T-cell (primary cell): ENCODE results near the gene PLEKHG5. TPM values are rescaled to one million over a fixed set of nuclear protein-coding genes. Genes with fewer than 3 reads are reported as not detected.

Experiments used
- ATAC-seq, 4 experiments: fragments of 200-7000 bp in 3 of 4; fragments of 150-1000 bp in 1 of 4; cut with Tn5 transposase; replicated peaks in 1 of 4; 1 replicate in 3 of 4; 2 replicates in 1 of 4; pipeline ENCODE4 v1.10.0; 2021; ENCODE audit warnings: moderate library complexity in 3 of 4, mild to moderate bottlenecking in 2 of 4, moderate number of reproducible peaks in 1 of 4
- CTCF ChIA-PET, 2 donors: fragments of 300-600 bp; sonication (Branson Sonifier 250); formaldehyde crosslinking; loops; one replicate each; lab custom pipeline; 2022; ENCODE audit warnings: antibody characterized with exemption in 2 of 2; lab: Charles Lee
- POLR2A ChIA-PET, 2 donors: fragments of 300-600 bp; sonication (Branson Sonifier 250); formaldehyde crosslinking; loops; one replicate each; lab custom pipeline; 2022; ENCODE audit warnings: antibody characterized with exemption in 2 of 2; lab: Charles Lee
- DNase-seq, 35 experiments: peaks; one replicate each; pipeline versions ENCODE4 v3.0.0 to v3.0.0-alpha.2; 2013 to 2023
- H3K27ac ChIP-seq: one replicate; pipeline ENCODE4 v1.5.1; 2013; ENCODE audit warnings: low read length
- H3K27me3 ChIP-seq, 2 experiments: replicated peaks in 1 of 2; 1 replicate in 1 of 2; 2 replicates in 1 of 2; pipeline versions ENCODE4 v1.6.1 to v1.7.0; 2013; ENCODE audit warnings: low read length in 1 of 2, mixed read lengths in 1 of 2; ENCODE audit not compliant: control insufficient read depth in 2 of 2, insufficient read depth in 2 of 2; ENCODE audit errors: extremely low read depth in 1 of 2
- H3K36me3 ChIP-seq, 2 donors: 1 replicate in 1 of 2; 2 replicates in 1 of 2; pipeline versions ENCODE4 v1.6.1 to v1.7.0; 2013; ENCODE audit warnings: low read length in 1 of 2; ENCODE audit not compliant: control insufficient read depth in 2 of 2, insufficient read depth in 1 of 2; ENCODE audit errors: extremely low read depth in 1 of 2
- H3K4me1 ChIP-seq, 2 experiments: 1 replicate in 1 of 2; 2 replicates in 1 of 2; pipeline versions ENCODE4 v1.6.1 to v1.7.0; 2013; ENCODE audit warnings: low read length in 2 of 2, mixed read lengths in 1 of 2; ENCODE audit not compliant: insufficient read depth in 2 of 2, control insufficient read depth in 1 of 2; ENCODE audit errors: extremely low read depth in 1 of 2
- H3K4me3 ChIP-seq, 2 donors: 1 replicate in 1 of 2; 2 replicates in 1 of 2; pipeline versions ENCODE4 v1.5.1 to v1.7.0; 2013; ENCODE audit warnings: mild to moderate bottlenecking in 2 of 2, low read length in 1 of 2, moderate library complexity in 1 of 2; ENCODE audit not compliant: control insufficient read depth in 1 of 2; ENCODE audit errors: extremely low read depth in 1 of 2
- H3K9me3 ChIP-seq: 2 replicates; pipeline ENCODE4 v1.7.0; 2013
- H3K27ac Mint-ChIP-seq, 2 donors: one replicate each; pipeline ENCODE4 v1.8.0; 2020 to 2021; ENCODE audit warnings: mild to moderate bottlenecking in 2 of 2, mixed read lengths in 2 of 2
- H3K27me3 Mint-ChIP-seq, 2 donors: one replicate each; pipeline ENCODE4 v1.8.0; 2021 to 2022; ENCODE audit warnings: mixed read lengths in 2 of 2
- H3K36me3 Mint-ChIP-seq: one replicate; pipeline ENCODE4 v1.8.0; 2021; ENCODE audit warnings: mixed read lengths
- H3K4me1 Mint-ChIP-seq, 3 donors: one replicate each; pipeline ENCODE4 v1.8.0; 2020 to 2022; ENCODE audit warnings: mixed read lengths in 3 of 3, mild to moderate bottlenecking in 1 of 3
- H3K4me3 Mint-ChIP-seq, 3 donors: one replicate each; pipeline ENCODE4 v1.8.0; 2020 to 2022; ENCODE audit warnings: mild to moderate bottlenecking in 3 of 3, mixed read lengths in 3 of 3, moderate library complexity in 3 of 3
- H3K9me3 Mint-ChIP-seq, 3 donors: one replicate each; pipeline ENCODE4 v1.8.0; 2020 to 2022; ENCODE audit warnings: mixed read lengths in 3 of 3
- WGBS: methylation state at CpG from one replicate; pipeline ENCODE4 v1.1.5; 2013; ENCODE audit warnings: missing lambda C conversion rate; ENCODE audit not compliant: insufficient coverage; 5-methylcytosine and 5-hydroxymethylcytosine counted together
- total RNA-seq, 35 experiments: library from RNA in 6 of 35; stranded (reverse) in 6 of 35; fragments of 120-200 nt in 1 of 35; gene quantifications; one replicate each; pipeline versions ENCODE4 v1.2.1 to v1.2.4 and lab custom pipeline; 2013 to 2026

PLEKHG5 gene
- total RNA-seq, 5 donors from 2014 or later (not counting 1 experiment from before 2014, with no cell fraction given): 7.1 to 18.2 (median 8.4) TPM

- peak overlapping the region; percentile 92 to 97 for H3K27ac Mint-ChIP-seq
- Histone ChIP-seq H3K4me1 (peaks cover 31 to 65% of the 10 kb centered on the region in 2 experiments), H3K27me3 (peaks cover 0 to 12% of the 10 kb centered on the region in 2 experiments), H3K4me3 (peak overlapping the region; percentile 87 to 90), H3K9me3 (no peaks in the 10 kb centered on the region), H3K27ac (peak overlapping the region; percentile 93), H3K36me3 (peaks cover 9 to 30% of the 10 kb centered on the region in 2 donors)
- H3K4me3 Mint-ChIP-seq: peak overlapping the region; percentile 91 to 97 (median 92)
- DNase-seq (peak in 31 of 35 experiments; percentile 28 to 64 (median 48)), ATAC-seq (peak; percentile 48 to 59 (median 58))
- peaks cover 35 to 50% (median 41%) of the 10 kb centered on the region in 3 donors for H3K4me1 Mint-ChIP-seq
- peaks cover 28% of the 10 kb centered on the region for H3K36me3 Mint-ChIP-seq
- POLR2A ChIA-PET: interaction anchor here in 1 of 2 donors (0.7 kb wide), 1 partner anchor 217 kb away, joined by 3 read pairs; no protein-coding TSS in a partner anchor
- CTCF ChIA-PET: interaction anchor here (1.0 to 1.3 kb wide), 2 partner anchors 25 to 26 kb away, joined by 3 read pairs; no protein-coding TSS in a partner anchor
- 4% methylated on average over 15 of the region's 21 CpGs for WGBS
- H3K9me3 Mint-ChIP-seq: no peaks in the 10 kb centered on the region
- no peaks in the 10 kb centered on the region for H3K27me3 Mint-ChIP-seq
Observed at GRCh38 chr1:6465461-6466005, 25.9 kb downstream of the PLEKHG5 start.

DNA sequence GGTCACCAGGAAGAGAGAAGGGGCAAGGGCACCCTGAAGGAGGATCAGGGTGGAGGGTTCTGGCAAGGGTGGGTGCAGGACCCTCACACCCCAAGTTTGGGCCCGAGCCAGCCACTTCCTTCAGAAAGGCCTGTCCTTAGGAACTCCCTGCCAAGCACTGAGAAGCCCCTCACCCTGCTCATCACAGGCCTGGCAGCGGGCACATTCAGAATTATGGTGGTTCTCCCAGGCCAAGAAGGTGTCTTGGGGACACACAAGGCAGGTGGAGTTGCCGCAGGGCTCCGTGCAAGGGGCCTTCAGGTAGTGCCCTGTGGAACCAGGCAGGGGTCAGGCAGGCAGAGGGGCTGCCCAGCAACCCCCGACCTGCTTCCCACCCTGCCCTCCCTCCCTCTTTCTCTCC, 26.6 kb downstream of the PLEKHG5 start:
- DNase-seq (no peak), ATAC-seq (no peak)
- Mint-ChIP-seq H3K4me1 (peaks cover 40 to 55% (median 45%) of the 10 kb centered on the region in 3 donors), H3K27ac (peak overlapping the region; percentile 92 to 97), H3K36me3 (peaks cover 30% of the 10 kb centered on the region), H3K9me3 (no peaks in the 10 kb centered on the region), H3K27me3 (no peaks in the 10 kb centered on the region), H3K4me3 (peak overlapping the region; percentile 91 to 97 (median 92))
- CTCF ChIA-PET: interaction anchor here in 1 of 2 donors (0.6 to 1.0 kb wide), 2 partner anchors 17 to 22 kb away, joined by 3 to 4 read pairs; no protein-coding TSS in a partner anchor
- Histone ChIP-seq H3K4me1 (peaks cover 31 to 71% of the 10 kb centered on the region in 2 experiments), H3K36me3 (peaks cover 9 to 30% of the 10 kb centered on the region in 2 donors), H3K27me3 (peaks cover 0 to 13% of the 10 kb centered on the region in 2 experiments), H3K27ac (peak overlapping the region; percentile 93), H3K4me3 (peak overlapping the region; percentile 87 to 90), H3K9me3 (no peaks in the 10 kb centered on the region)
- POLR2A ChIA-PET: no interaction called here
- WGBS: 33% methylated on average over 5 of the region's 5 CpGs

DNA sequence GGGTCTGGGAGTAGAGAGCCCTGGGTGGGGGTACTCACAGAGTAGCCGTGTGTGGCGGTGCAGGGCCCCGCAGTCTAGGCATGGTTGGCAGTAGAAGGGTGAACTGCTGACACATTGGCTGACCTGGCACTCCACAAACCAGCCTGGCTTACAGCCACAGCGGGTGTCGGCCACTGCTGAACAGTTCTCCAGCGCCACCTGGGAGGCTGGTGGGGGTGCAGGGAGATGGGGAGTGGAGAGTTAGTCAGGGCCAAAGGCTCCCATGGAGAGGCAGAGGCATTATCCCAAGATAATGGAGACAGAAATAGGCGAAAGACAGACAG, 27.0 kb downstream of the PLEKHG5 start:
- 46% methylated on average over 7 of the region's 7 CpGs for WGBS
- Histone ChIP-seq H3K4me1 (peaks cover 33 to 76% of the 10 kb centered on the region in 2 experiments), H3K36me3 (peaks cover 9 to 30% of the 10 kb centered on the region in 2 donors), H3K27ac (peak overlapping the region; percentile 93), H3K4me3 (peak overlapping the region; percentile 87 to 90), H3K27me3 (peaks cover 0 to 12% of the 10 kb centered on the region in 2 experiments), H3K9me3 (no peaks in the 10 kb centered on the region)
- ATAC-seq (no peak), DNase-seq (peak in 5 of 35 experiments; percentile 34 to 64 (median 54))
- Mint-ChIP-seq H3K27ac (peak overlapping the region; percentile 92 to 97), H3K4me3 (peak overlapping the region; percentile 91 to 97 (median 92)), H3K9me3 (no peaks in the 10 kb centered on the region), H3K27me3 (no peaks in the 10 kb centered on the region), H3K36me3 (peaks cover 30% of the 10 kb centered on the region), H3K4me1 (peaks cover 43 to 58% (median 48%) of the 10 kb centered on the region in 3 donors)
- CTCF ChIA-PET: interaction anchor here (0.6 to 1.1 kb wide), 3 partner anchors 17 to 22 kb away, joined by 3 to 4 read pairs (median 3); no protein-coding TSS in a partner anchor
- POLR2A ChIA-PET: no interaction called here

- no peak overlapping the region for H3K4me3 ChIP-seq
Observed at GRCh38 chr1:6463120-6463412, 28.4 kb downstream of the PLEKHG5 start.

GRCh38 chr1:6462412-6463119, 28.9 kb downstream of the PLEKHG5 start:
- POLR2A ChIA-PET: interaction anchor here in 1 of 2 donors (0.7 kb wide), 1 partner anchor 190 kb away, joined by 5 read pairs; no protein-coding TSS in a partner anchor
- peaks cover 0 to under 1% of the 10 kb centered on the region in 2 donors for H3K27me3 Mint-ChIP-seq
- peak overlapping the region; percentile 99 for H3K27ac ChIP-seq
- no peaks in the 10 kb centered on the region for H3K9me3 Mint-ChIP-seq
- H3K4me1 Mint-ChIP-seq: peaks cover 48 to 61% (median 52%) of the 10 kb centered on the region in 3 donors
- H3K4me3 ChIP-seq: no peak overlapping the region
- 81% methylated on average over 5 of the region's 13 CpGs for WGBS
- peaks cover 30% of the 10 kb centered on the region for H3K36me3 Mint-ChIP-seq
- peaks cover 37 to 81% of the 10 kb centered on the region in 2 experiments for H3K4me1 ChIP-seq
- ATAC-seq: no peak
- H3K27ac Mint-ChIP-seq: peak overlapping the region; percentile 94 to 97
- H3K27me3 ChIP-seq: peaks cover 0 to 11% of the 10 kb centered on the region in 2 experiments
- H3K36me3 ChIP-seq: peaks cover 9 to 30% of the 10 kb centered on the region in 2 donors
- DNase-seq: no peak
- CTCF ChIA-PET: interaction anchor here in 1 of 2 donors (0.6 to 1.3 kb wide), 2 partner anchors 8 to 69 kb away, joined by 3 read pairs; partner anchors contain the start of gene ACOT7
- H3K4me3 Mint-ChIP-seq: peak overlapping the region; percentile 51 to 92 (median 64)
- no peaks in the 10 kb centered on the region for H3K9me3 ChIP-seq

More at GRCh38 chr1:6463120-6463412, 28.4 kb downstream of the PLEKHG5 start:
- CTCF ChIA-PET: interaction anchor here (1.1 to 1.3 kb wide), 2 partner anchors 9 to 23 kb away, joined by 3 read pairs; no protein-coding TSS in a partner anchor
- Mint-ChIP-seq H3K36me3 (peaks cover 30% of the 10 kb centered on the region), H3K27ac (peak overlapping the region; percentile 94 to 97), H3K9me3 (no peaks in the 10 kb centered on the region), H3K4me3 (peak overlapping the region; percentile 29 to 92 (median 59)), H3K4me1 (peaks cover 48 to 60% (median 52%) of the 10 kb centered on the region in 3 donors), H3K27me3 (no peaks in the 10 kb centered on the region)
- H3K27me3 ChIP-seq: peaks cover 0 to 11% of the 10 kb centered on the region in 2 experiments
- DNase-seq: no peak
- H3K27ac ChIP-seq: peak overlapping the region; percentile 99
- no peaks in the 10 kb centered on the region for H3K9me3 ChIP-seq
- H3K4me1 ChIP-seq: peaks cover 37 to 81% of the 10 kb centered on the region in 2 experiments
- H3K36me3 ChIP-seq: peaks cover 9 to 30% of the 10 kb centered on the region in 2 donors
- POLR2A ChIA-PET: interaction anchor here in 1 of 2 donors (1.0 kb wide), 1 partner anchor 14 kb away, joined by 9 read pairs; no protein-coding TSS in a partner anchor
- 86% methylated on average over 1 of the region's 1 CpG for WGBS
- ATAC-seq: no peak
